HG02763 (cell line): ENCODE measurements around the gene CFH.
"Not testable (repeated sequence)": the region's sequence is repeated elsewhere in the genome, so short reads cannot be mapped to it uniquely, and the experiment has no call there.

Experiments used
- ATAC-seq: cut with Tn5 transposase; IDR thresholded peaks from one replicate; pipeline ENCODE4 v1.9.1; 2021; ENCODE audit warnings: mild to moderate bottlenecking, moderate library complexity; ENCODE audit not compliant: unreplicated experiment

The CFH gene

DNA sequence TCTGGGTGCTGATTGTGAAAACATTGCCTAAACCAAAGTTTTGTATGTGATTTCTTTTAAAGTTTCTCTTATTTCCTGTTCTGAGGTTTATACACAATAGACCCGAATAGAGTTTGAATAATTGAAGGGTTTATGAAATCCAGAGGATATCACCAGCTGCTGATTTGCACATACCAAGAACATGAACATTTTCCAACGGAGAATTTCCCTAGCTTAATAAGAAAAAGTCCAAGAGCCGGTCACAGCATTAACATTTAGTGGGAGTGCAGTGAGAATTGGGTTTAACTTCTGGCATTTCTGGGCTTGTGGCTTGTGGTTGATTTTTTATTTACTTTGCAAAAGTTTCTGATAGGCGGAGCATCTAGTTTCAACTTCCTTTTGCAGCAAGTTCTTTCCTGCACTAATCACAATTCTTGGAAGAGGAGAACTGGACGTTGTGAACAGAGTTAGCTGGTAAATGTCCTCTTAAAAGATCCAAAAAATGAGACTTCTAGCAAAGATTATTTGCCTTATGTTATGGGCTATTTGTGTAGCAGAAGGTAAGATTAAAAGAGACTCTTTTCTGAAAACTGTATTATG is at the start of gene CFH:
CFH (plus strand) TSS at position 407 of the 579 bp plus-strand sequence; CDS start at position 482, 75 bp downstream.
- ATAC-seq, result no peak

DNA sequence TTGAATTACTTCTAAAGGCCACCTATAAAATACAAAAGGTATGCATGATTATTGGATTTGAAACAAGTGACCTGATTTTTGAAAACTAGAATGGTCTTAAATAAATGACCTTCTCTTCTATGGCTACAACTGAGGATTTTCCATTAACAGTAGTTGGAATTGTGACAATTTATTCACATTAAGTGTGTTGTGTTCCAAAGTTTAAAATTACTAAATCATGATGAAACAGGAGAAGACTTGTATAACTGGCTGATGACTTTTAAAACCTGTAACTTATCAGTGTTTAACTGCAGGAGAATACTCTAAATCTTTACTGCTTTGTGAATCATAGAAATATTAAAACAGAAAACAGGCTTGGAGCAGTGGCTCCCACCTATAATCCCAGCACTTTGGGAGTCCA is 48.2 kb upstream of the CFH start:
- no peak for ATAC-seq

DNA sequence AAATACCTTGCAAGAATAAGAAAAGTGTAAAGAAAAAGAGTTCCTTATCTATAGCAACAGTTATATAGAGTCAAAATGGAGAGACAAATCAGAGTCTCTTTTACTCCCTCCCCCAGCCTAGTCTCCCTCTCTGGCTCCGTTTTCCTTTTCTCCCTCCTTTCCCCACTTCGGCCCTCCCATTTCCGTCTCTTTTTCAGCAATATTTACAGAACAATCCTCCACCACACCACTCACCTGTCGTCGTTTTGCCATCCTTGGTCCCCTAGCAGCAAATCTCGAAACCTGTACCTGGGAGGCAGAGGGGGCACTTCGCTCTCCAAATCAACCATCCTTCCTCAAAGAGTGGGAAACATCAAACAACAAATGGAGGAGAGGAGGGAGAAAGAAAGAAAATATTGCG is 43.9 kb upstream of the CFH start:
- ATAC-seq, result no peak

DNA sequence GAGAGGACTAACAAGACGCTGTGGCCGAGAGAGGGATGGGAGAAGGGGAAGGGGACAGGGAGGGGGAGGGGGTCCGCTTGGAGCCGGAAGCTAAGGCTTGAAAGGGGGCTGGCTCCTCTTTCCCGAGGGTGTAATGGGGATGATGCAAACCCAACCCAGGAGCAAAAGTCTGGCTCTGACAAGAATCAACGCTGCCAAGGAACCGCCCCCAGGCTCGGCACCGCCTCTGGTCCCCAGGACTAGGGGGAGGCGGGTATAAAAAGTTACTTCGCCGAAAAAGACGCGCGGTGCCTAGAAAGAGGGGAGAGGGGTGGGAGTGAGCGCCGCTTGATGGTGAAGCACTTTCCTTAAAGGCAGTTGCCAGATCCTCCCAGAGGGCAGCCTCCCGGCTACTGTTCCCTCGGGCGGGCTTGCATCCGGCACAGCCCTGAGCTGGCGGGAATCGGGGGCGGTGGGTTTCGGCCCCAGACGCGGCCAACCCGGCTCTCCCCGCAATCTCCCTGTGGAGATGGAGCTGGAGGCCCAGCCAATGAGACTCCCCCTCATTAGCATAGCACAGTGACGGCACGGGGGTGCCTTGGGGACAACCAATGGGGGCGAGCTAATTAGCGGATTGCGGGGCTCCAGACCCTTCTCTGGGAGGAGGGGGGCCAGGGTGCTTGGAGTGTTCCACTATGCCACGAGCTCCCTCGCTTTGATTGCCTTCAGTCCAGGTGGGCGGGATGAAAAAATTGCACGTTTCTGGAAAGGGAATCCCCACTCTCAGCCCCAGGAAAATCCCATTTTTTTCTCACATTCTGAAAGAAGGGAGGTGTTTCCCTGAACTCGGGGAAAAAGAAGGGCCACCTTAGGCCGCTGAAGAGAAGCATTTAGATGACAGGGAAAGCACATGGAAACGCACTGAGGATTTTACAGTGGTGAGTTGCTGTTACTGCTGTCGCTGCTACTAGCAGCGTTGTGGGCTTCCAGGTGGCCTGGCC is 43.2 kb upstream of the CFH start, which contains the start of gene KCNT2:
KCNT2 (minus strand) TSS at position 51 of the 980 bp plus-strand sequence. CDS start 131 bp downstream, outside the sequence.
- no peak for ATAC-seq

DNA sequence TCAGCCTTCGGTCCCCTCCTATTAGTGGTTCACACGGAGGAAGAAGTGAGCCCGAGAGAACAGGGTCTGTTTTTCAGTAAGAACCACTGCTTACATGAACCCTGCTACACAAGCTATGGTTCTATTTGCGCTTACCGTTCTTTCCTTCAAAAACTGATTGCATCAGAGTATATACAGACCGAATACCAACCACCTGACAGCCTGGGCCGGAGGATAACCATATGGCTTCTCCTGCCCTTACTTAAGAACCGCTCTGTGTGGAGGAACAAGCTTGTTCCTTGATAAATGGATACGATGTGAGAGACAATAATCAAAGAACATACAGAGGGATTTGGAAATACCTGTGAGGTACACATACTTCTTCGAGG is 42.5 kb upstream of the CFH start:
- no peak for ATAC-seq

DNA sequence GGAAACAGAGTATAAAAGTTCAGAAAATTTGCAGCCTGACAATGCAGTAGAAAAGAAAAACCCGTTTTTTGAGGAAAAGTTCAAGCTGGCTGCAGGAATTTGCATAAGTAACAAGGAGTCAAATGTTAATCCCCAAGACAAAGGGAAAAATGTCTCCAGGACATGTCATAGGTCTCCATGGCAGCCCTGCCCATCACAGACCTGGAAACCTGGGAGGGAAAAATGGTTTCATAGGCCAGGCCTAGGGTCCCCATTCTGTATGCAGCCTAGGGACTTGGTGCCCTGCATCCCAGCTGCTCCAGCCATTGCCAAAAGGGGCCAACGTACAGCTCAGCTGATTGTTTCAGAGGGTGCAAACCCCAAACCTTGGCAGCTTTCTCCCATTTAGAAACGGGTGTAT is 40.0 kb upstream of the CFH start:
- ATAC-seq, result no peak

DNA sequence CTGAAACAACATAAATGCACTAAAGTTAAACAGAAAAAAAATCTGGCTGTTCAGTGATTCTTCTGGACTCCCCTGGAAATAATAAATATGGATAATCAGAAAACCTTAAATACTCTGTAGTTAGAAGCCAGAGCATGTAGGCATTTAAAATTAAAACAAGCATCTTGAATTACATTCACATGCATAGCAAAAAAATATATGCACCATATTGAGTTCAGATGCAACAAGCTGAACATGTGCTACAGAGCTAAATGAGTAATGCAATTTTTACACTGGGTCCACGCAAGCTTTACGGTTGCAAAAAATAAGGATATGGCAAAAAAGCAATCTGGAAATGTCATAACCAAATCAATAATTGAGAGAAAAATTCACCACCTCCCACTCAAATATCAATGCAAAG is 32.1 kb upstream of the CFH start:
- ATAC-seq, result no peak

DNA sequence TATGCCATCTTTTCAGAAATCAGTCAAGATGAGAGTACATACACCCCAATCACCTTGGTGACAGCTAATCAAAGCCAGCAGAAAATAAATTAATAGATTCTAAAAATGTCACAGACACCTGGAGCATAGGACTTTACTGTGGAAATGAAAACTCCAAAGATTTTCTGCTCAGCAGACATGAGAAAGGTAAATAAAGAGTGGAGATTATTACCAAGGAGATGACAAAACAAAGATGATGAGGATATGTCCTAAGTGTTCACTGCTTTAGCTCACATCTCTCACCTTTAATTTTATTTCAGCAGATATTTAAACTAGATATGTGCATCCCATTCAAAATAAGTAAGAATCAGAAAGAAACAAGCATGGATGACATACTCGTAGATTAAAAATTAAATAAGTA is 28.8 kb upstream of the CFH start:
- no peak for ATAC-seq

DNA sequence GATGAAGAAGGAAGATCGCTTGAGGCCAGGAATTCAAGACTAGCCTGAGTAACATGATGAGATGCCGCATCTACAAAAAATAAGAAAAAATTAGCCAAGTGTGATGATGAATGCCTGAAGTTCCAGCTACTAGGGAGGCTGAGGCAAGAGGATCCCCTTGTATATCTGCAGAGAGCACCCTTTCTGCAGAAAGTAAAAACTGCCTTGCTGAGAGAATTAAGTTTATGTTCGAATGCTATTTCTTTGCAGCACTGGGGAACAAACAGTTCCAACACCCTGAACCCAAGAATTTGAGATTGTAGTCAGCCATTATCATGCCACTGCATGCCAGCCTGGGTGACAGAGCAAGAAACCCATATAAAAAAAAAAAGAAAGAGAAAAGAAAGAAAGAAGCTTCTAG is 23.0 kb upstream of the CFH start:
- no peak for ATAC-seq

DNA sequence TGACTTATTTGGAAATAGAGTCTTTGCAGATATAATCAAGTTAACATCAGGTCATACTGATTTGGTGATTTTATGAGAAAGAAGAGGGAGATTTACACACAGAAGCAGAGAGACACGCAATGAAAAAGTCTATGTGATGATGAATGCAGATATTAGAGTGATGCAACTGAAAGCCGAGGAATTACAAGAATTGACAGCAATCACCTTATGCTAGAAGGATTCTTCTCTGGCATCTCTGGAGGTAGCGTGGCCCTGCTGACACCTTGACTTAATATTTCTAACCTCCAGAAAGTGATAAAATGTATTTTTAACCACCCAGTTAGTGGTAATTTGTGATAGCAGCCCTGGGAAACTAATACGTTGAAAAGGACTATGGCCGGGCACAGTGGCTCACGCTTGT is 14.2 kb upstream of the CFH start:
- no peak for ATAC-seq

DNA sequence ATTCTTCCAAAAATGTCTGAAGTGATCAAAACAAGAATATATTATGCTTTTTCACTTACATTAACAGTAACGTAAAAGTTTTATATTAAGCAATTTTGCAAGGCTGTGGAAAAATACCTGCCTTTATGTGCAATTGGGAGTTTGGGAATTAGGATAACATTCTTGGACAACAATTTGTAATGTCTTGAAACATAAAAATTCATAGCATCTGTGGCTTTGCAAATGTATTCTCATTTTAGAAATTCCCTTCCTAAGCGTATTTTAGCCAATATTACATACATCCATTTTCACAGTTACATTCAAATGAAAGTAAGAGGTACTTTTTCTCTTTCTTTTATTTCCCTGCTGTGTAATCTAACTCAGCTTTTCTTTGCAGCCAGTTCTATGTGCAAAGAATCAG is 13.4 kb upstream of the CFH start:
- ATAC-seq, result no peak

DNA sequence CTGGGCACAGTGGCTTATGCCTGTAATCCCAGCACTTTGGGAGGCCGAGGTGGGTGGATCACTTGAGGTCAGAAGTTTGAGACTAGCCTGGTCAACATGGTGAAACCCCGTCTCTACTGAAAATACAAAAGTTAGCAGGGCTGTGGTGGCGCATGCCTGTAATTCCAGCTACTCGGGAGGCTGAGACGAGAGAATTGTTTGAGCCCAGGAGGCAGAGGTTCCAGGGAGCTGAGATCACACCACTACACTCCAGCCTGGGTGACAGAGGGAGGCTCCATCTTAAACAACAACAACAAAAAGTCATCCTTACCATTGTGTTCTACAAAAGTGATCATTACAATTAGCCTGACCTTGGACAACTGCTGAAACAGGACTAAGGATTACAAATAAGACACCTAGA is 12.6 kb upstream of the CFH start:
- ATAC-seq, result not testable (repeated sequence)

DNA sequence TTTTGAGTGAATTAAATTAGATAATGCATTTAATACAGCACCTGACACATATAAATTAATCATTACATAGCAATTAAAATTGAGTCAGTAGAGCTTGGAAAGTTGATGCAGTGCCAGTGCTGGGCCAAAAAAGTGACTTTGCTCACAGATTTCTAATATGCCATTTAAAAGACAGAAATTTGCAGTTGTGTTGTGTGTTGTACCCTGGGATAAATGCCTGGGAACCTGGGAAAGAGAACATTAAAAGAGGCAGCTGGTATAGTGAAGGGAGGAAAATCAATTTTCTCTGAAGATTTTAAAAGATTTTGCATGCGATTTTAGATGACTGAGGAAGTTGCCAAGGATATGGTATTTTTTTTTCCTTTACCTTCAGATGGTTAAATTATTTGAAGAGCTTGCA is 10.9 kb upstream of the CFH start:
- ATAC-seq, result no peak

DNA sequence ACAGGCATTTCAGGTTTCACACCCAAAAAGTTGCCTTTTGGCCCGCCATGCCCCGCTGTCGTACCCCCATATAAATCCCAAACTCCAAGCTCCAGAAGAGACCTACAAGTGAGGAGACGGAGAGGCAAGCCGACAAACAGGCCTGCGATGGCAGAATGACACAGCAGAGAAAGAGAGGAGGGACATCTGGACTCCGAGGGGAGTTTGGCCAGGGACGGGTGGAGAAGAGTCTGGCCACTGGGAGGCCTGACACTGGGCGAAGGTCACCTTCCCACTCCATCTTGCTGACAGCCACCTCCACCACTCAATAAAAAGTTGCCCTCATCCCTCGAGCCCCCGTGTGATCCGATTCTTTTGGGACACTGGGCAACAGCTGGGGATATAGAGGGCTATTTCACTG is 1.9 kb upstream of the CFH start:
- ATAC-seq, result no peak

DNA sequence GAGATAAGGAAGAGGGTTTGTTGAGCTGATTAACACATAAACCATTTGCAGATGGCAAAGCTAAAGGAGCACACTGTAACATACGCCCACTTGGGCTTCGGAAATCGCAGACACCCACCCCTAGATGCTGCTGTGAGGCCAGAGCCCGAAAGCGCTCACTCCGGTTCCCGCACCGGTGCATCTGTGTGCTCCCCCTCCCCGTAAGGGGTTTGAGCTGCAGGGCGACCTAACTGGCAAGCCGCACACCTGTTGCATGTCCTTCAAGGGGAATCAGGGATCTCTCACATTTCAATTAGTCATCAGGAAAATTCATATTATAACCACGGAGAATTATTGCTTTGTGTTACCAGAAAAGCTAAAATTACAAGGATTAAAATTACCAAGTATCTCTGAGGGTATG is 1.4 kb upstream of the CFH start:
- no peak for ATAC-seq

DNA sequence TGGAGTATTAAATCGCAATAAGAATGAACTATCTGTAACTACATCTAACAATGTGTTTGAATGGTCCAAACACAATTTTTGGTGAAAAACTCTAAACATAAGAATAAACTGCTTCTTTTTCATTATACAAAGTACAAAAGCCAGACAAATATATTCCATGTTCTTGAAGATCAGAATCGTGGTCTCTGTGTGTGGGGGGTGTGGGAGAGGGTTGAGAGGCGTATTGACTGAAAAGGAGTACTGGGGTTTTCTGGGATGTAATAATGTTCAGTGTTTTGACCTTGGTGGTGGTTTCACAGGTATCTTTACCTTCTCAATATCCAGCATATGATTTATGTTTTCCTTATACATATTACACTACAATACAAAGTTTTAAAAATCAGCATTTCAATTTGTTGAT is 764 bp upstream of the CFH start:
- ATAC-seq, result no peak

DNA sequence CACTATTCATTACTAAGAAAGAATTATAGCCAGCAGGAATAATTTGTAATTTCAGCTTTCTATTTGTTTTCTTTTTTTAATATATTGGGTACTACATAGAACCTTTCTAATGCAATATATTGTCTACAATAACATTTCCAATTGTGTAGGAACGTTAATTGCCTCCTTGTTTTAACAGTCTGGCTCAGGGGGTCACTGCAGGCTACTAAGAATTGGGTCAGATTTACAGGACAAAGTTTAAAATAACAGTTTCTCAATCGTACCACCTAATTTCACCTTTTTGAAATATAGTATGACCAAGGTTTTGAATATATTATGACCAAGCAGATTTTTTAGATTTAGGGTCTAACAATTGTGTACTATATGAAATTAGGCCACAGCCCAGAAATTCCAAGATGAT is 2.4 kb downstream of the CFH start:
- ATAC-seq, result no peak

DNA sequence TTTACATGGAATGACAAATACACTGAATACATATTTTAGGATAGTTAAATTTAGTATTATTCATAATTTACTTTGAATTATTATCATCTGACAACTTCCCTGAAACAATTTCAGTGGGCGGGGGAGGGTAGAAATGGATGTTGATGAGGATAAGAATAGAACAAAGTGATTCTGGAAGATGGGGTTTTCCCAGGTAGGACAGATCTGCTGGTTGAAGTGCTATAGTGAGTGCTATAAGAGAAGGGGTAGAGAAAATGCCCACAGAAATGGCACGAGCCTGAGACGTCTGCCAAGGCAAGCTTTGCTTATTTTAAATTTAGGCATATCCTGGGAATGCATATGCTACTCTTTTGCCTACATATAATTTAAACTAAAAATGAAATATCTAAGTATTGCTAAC is 3.2 kb downstream of the CFH start:
- ATAC-seq, result no peak

DNA sequence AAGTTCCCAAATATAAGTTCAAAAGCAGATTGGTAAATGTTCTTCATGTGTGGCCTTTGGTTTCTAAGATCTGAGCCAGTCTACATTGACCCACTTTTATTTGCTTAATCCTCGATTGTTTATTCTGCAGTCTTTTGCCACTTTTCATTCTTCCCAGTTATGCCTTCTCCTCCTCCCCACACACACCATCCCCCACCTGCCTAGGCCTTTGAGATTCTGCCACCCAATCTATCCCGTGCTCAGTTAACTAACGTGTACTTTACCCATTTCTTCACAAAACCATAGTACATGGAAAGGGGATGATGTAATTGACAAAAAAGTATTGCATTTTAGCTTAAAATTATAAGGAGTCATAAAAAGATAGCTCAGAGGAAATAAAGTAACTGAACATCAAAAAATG is 3.7 kb downstream of the CFH start:
- no peak for ATAC-seq

DNA sequence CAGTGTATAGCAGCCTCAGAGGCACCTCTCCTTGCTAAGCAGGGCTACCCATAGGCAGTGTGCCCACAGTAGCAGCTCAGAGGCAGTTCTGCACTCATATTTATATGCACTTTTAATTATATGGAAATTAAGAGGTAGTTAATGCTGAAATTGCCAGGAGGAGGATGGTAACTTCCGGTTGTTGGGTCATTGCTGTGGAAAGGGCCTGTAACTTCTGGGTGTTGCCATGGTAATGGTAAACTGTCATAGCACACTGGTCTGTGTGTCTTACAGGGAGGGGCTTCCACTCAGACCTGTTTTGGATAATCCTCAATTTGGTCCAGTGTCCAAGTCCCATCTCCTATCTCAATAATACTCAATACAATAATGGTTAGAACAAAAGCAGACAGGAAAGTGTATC is 7.6 kb downstream of the CFH start:
- no peak for ATAC-seq

DNA sequence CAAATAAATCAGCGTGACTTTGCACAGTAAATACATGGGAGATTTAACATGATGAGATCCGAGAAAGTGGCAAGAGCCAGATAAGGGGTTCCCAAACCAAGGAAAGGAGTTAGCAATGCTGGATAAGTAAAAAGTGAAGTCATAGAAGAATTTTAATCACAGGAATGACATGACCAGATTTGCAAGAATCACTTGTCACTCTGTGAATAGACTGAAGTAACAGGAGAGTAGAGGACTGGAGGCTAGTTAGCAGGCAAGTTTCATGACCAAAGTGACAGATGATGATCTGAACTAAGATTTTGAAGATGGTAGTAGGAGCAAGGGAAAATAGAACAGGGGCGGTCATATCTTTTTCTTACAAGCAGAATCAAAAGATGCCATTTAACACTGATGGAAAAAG is 8.4 kb downstream of the CFH start:
- no peak for ATAC-seq

DNA sequence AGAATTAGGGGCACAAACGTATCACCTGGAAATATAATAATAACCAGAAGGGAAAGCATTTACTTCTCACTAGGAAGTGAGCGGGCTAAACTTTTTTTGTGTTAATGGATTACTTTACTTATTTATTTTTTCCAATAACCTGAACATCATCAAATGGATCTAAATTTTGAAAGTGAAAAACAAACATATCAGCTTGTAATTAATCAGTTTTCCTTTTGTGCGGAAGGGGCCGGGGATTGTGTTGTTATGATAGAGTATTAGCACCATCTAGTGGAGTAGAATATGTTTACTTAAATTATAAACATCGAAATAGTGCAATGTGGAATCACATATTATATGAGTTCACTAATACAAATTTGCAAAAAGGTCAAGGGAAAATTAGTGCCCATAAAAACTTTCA is 9.0 kb downstream of the CFH start:
- ATAC-seq, result peak; percentile 73
